T-helper 2 cell (primary cell): Measurements from ENCODE around the gene TMEM151A.
A peak's percentile ranks its signal among the peaks of the same experiment; 100 is the strongest.

Source experiments
- DNase-seq, 5 experiments: peaks; one replicate each; pipeline versions ENCODE4 v3.0.0 to v3.0.0-alpha.2; 2012 to 2022

The TMEM151A gene

DNA sequence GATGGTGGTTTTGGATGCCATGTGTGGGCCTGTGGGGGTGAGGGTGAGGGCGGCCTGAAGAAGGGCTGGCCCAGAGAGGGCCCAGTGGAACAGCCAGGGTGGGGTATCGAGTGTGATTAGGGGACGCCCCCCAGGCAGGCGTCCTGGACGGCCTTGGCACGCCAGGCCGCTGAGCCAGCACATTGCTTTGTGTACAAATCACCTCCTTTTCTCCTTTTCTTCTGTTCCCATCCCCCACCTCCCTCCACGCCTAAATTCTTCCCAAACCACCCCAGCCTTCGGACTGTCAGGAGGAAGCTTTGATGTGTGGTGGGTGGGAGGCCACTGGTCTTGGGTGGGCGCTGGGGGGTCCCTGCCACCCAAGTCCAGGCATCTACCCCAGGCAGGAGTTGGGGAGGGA is 33.0 kb downstream of the TMEM151A start:
- DNase-seq, result no peak

DNA sequence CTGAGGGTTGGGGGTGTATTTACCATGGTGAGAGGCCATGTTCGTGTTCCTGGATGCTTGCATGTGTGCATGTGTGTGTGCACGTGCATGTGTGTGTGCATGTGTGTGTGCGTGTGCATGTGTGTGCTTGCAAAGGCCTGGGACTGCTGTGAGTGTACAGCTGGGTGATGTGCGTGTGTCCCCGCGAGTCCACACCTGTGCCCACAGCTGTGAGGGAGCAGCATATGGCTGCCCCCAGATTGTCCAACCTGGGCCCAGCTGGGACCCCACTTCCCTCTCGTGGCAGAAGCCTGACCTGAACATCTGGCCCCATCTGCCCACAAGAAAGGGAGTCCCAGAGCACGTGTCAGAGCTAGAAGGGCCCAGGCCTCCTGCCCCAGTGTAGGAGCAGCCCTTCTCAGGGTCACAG is 33.6 kb downstream of the TMEM151A start:
- DNase-seq, result no peak

DNA sequence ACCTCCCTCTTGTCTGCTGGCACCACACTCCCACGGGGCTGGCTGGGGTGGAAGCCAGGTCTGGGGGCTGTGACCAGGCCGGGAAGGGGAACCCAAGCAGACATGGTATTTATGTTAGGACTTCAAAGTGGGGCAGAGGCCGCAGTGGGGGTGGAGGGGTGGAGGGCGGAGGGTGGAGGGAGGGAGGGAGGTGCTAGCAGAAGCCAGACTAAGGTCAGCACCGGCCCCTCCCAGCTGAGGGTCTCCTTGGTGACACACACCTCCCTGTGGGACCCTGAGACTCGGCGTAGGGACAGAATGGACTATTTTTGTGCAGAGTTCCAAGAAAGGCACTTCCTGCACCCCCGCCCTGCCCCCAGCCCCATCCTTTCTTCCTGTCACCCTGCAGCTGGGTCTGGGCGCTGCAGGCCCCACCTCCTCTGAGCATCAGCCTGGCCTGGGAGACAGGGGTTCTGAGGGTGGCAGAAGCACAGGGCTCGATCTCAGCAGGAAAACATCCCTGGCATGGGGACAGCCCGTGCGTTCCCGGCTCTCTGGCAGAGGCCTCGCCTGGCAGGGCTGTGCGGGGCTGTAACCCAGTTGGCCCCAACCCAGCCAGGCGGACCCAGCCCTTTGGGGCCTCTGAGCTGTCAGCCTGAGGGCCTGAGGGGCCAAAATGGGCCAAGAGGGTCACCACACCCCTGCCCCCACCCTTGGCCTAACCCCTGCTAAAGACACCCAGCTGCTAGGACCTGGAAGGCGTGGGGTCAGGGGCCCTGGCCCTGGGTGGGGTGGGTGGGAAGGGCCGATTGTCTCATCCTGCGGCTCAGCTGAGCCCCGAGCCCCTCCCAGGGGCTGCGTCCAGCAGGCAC is 34.8 kb downstream of the TMEM151A start:
- DNase-seq, result no peak

- DNase-seq, result no peak
These were observed 35.7 kb downstream of the TMEM151A start for GRCh38 chr11:66327171-66328030.

GRCh38 chr11:66328031-66328301 is 36.3 kb downstream of the TMEM151A start:
- DNase-seq, result peak in 1 of 5 experiments; percentile 90

DNA sequence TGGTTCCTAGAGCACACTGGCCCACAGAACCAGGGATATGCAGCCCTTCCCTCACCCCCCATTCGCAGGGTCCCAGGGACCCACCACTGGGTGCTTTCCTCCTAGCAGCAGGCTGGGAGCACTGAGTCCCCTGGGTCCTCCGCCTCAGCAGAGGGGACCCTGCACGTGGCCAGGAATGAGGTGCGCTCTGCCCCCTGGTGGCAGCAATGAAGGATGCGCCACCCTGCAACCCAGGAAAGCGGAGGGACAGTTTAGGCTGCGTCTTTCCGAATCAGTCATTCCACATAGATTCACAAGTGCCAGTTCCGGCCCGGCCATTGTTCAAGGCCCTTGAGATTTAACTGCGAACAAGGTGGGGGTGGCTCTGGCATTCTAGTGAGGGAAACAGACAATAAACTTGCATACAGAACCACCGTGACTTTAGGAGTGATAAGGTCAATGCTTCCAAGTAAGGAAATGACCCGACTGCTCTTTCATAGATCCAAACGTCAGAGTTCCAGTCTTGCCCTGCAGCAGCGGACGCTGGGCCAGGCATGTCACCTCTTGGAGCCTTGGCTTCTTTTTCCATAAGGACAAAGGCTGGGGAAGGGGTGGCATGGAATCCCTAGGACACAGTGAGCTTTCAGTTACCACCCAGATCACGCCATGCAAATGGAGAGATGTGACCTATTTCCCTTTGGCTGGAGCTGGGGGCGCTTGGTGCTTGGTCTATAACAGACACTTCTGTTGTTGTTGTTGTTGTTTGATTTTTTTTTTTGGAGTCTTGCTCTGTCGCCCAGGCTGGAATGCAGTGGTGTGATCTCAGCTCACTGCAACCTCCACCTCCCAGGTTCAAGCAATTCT is 36.8 kb downstream of the TMEM151A start:
- peak; percentile 58 to 80 (median 72) for DNase-seq

DNA sequence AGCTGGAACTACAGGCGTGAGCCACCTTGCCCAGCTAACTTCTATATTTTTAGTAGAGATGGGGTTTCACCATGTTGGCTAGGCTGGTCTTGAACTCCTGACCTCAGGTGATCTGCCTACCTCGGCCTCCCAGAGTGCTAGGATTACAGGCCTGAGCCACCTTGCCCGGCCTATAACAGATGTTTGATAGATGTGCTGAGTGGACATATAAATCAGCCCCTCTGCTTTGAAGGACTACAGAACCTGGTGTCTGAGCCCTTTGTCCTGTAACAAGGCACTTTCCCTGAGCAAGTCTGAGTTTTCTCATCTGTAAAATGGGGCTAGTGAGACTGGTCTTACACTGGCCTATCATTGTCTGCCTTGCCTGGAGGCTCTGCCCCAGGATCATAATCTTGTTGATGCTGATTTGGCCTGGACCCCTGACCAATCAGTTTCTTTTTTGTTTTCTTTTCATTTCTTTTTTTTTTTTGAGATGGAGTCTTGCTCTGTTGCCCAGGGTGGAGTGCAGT is 37.5 kb downstream of the TMEM151A start:
- no peak for DNase-seq

- DNase-seq, result no peak
These were observed 39.2 kb downstream of the TMEM151A start for GRCh38 chr11:66330931-66331330.

DNA sequence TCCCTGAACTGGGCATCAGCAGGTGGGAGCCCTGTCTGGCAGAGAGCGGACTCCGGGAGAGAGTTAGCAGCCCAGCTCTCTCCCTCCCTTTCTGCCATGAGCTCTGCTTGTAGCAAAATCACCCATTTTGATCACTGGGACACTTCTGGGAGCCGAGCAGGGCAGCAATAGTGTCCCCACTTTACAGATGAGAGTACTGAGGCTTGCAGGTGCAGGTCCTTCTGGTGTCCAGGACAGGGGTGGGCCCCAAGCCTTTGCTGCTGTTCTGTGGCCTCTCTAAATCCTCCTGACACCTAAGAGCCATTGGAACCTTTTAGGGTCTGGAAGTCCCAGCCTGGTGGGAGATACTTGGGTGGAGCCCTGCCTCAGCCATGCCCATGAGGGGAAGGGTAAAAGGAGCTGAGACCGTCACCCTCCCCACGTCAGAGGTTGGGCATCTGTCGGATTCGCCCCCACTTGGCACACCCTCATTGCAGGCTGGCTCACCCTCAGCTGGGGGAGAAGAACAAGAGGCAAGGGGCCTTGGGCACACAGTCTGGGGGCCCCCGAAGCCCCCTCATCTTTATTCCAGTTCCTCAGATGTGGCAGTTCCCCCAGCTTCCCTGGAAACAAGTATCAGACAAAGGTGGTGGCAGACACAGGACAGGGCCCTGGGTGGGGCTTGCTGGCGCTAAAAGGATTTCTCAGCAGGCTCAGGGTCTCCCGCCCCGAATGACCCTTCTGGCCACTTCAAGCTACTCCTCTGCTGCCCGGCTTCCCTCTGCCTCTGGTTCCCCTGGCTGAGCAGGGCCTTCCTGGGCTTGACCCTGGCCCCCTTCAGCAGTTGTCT is 40.1 kb downstream of the TMEM151A start:
- DNase-seq, result no peak

GRCh38 chr11:66332371-66333219 is 40.9 kb downstream of the TMEM151A start:
- DNase-seq, result no peak

DNA sequence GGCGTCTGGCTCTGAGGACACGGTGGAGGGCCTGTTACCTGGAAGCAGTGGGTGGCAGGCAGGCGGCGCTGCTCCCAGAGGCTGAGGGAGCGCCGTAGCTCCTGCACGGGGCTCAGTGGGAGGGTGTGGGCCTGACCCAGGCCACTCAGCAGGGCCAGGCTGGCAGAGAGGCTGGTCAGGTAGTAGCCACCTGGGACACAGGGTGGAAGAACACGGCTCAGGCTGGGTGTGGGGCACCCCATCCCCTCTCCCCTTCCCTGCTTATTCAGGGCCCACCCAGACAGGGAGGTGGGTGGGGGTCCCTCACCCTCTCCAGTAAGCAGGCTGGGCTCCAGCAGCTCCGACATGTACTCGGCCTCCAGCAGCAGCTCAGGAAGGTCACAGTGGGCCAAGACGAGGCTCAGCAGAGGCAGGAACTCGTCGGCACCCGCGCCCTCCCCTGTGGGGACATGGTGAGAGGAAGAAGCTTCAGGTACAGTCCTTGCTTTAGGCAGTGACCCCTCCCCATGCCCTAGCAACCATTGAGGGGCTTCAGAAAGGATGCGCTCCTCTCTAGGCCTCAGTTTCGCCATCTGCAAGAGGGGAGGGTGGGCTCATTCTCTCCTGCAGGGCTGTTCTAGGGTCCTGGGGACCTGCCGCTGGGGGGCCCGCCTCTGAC is 41.7 kb downstream of the TMEM151A start:
- DNase-seq, result no peak

DNA sequence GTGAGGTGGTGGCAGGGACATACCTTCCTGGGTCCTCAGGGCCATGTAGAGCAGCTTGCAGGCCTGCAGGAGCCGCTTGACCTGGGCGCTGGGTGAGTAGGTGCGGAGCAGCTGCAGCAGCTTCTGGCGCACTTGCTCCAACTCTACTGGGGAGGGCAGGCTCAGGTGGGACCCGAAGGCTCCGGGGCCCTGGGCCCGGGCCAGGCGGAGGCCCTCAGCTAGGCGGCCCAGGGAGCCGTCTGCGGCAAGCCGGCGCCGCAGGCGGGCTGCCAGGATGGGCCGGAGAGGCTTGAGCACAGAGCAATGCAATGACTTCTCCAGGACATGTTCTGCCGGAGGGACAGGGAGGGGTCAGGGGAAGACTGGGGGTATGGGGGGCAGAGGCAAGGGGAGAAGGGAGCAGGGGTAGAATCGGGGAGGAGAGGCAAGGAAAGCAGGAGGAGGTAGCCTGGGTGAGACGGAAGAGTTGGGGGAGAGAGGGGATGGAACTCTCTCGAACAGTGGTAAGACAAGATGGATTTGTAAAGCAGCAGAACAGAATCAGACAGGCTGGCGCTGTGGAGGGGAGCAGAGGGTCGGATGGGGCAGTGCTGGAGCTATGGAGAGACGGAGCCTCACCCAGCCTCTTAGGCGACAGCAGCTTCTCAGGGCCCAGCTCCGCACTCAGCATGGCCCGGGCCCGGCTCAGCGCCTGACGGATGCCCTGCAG is 42.4 kb downstream of the TMEM151A start:
- DNase-seq, result no peak

GRCh38 chr11:66334605-66335442 is 43.1 kb downstream of the TMEM151A start:
- DNase-seq, result no peak

DNA sequence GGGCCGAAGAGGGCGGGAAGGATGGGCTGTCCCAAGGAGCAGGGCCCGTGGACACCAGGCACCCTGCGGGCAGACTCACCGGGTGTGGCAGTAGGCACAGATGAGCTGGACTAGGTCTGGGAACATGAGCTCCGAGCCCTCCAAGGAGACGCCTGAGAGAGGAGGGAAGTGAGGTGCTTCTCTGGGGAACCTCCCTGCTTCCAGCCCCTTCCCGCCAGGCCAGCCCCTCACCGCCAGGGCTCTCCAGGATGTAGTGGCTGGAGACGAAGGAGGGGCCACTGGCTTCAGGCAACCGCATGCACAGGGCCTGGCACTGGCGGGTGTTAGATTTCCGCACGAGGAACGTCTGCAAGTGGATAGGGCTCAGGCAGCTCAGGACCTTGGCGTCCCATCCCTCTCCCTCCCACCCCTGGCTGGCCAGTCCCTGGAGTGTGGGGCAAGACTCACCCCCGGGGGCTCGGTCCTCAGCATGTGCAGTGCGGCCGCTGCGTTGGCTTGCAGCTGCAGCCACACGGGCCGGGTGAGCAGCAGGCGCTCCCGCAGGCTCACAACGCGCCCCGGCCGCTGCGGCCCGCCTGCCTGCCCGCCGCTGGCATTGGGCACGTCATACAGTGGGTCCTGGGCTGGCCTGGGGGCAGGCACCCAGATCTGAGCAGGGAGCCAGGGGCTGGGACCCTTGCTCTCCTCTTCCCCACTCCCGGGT is 44.0 kb downstream of the TMEM151A start:
- no peak for DNase-seq

DNA sequence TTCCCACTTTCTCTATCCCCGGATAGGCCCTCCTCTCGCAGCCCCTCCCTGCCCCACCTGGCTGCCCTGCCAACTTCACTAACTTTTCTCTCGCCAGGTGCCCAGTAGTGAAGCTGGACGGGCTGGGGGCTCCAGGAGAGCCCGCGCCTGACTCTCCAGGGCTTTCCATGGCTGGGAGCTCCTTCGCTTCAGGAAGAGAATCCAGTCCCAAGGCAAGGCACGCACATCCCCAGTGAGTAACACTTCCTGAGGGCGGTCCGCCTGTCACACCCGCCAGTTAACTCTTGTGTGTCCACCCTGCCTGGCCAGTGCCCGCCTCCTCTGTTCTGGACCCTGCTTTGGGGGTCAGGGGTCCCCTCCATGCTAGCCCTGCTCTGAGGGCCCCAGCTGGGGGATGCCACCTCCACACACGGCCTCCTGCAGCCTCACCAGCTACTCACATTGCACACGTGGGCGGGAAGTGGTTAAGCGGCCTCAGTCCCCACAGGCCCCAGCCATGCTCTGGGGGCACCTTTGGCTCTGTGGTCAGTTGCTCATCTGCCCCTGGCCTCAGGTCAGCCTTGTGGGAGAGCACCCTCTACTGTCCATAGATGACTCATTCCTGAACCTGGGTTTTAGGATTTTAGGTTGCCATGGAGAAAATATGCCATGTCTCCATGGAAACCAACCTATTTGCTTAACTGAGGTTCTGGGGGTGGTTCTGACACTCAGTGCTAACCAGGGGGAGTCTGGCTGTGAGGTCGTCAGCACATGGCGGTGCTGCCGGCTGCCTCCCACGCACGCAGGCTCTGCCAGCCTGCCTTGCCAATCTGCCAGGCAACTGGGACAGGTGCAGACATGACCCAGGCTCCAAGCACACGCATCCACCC is 44.8 kb downstream of the TMEM151A start, which contains the start of gene RIN1:
Gene RIN1, minus strand, starts transcription at position 201 of the 869 bp plus-strand sequence. Its CDS starts 32 bp downstream, at position 169.
- DNase-seq, result peak in 3 of 5 experiments; percentile 17 to 79 (median 59)

GRCh38 chr11:66337103-66337899 is 45.6 kb downstream of the TMEM151A start:
- no peak for DNase-seq
